Ramos (cell line): Measurements from ENCODE around the gene OBSCN.

ENCODE experiments used
- in situ Hi-C: fragments of 300-500 bp; cut with MboI; formaldehyde crosslinking; loops from one replicate; pipeline ENCODE4 v1.14.3; 2022; ENCODE audit warnings: low sequenced_read_pairs; ENCODE audit not compliant: unreplicated experiment

OBSCN gene, protein sequence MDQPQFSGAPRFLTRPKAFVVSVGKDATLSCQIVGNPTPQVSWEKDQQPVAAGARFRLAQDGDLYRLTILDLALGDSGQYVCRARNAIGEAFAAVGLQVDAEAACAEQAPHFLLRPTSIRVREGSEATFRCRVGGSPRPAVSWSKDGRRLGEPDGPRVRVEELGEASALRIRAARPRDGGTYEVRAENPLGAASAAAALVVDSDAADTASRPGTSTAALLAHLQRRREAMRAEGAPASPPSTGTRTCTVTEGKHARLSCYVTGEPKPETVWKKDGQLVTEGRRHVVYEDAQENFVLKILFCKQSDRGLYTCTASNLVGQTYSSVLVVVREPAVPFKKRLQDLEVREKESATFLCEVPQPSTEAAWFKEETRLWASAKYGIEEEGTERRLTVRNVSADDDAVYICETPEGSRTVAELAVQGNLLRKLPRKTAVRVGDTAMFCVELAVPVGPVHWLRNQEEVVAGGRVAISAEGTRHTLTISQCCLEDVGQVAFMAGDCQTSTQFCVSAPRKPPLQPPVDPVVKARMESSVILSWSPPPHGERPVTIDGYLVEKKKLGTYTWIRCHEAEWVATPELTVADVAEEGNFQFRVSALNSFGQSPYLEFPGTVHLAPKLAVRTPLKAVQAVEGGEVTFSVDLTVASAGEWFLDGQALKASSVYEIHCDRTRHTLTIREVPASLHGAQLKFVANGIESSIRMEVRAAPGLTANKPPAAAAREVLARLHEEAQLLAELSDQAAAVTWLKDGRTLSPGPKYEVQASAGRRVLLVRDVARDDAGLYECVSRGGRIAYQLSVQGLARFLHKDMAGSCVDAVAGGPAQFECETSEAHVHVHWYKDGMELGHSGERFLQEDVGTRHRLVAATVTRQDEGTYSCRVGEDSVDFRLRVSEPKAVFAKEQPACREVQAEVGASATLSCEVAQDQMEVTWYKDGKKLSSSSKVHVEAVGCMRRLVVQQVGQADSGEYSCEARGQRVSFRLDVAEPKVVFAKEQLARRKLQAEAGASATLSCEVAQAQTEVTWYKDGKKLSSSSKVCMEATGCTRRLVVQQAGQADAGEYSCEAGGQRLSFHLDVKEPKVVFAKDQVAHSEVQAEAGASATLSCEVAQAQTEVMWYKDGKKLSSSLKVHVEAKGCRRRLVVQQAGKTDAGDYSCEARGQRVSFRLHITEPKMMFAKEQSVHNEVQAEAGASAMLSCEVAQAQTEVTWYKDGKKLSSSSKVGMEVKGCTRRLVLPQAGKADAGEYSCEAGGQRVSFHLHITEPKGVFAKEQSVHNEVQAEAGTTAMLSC (N-terminal part only)

DNA sequence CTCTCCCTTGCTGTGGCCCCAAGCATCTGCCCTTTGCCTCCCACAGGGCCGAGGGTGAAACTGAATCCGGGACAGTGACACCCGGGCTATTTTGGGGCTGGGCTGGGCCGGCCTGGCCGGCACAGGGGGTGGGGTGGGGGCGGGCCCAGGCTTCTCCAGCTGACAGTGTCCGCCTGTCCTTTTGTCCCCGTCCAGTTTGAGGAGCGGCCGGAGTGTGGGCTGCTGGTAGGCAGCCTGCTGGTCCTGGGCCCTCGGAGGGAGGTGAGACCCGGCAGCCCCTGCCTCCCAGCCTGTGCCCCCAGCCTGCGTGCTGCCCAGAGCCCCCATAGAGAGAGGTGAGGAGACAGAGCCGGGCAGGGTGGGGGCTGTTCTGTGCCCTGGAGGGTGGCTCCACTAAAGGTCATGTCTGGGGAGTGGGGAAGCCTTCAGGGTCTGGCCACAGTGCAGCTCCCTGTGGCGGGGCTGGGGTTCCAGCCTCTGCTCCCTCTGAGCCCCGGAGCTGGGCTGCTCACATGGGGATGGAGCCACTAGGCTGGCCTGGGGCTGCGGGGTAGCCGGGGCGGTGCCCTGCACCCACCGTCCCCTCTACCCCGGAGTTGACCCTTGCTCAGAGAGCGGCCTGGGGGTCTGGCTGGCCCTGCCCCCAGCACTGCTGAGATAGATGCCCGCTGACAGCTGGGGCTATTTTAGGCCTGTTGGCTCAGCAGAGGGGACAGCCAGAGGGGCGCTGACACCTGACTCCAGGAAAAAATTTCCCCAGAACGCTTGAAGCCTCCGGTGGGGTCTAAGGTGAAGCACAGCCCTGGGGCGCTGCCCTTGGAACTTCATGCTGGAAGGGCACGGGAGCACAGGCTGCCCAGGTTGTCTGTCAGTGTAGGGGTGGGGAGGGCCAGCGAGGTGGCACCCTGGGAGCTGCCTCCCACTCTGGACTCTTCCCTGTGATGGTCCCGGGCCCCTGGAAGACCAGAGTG is at the start of gene OBSCN:
Gene OBSCN (plus strand): TSS at position 194 of the 971 bp plus-strand sequence. CDS start 3,740 bp downstream, outside the sequence.
- in situ Hi-C loops, result no loop called here

- in situ Hi-C loops, result no loop called here
Measured at GRCh38 chr1:228158151-228159007, 49.5 kb upstream of the OBSCN start.

DNA sequence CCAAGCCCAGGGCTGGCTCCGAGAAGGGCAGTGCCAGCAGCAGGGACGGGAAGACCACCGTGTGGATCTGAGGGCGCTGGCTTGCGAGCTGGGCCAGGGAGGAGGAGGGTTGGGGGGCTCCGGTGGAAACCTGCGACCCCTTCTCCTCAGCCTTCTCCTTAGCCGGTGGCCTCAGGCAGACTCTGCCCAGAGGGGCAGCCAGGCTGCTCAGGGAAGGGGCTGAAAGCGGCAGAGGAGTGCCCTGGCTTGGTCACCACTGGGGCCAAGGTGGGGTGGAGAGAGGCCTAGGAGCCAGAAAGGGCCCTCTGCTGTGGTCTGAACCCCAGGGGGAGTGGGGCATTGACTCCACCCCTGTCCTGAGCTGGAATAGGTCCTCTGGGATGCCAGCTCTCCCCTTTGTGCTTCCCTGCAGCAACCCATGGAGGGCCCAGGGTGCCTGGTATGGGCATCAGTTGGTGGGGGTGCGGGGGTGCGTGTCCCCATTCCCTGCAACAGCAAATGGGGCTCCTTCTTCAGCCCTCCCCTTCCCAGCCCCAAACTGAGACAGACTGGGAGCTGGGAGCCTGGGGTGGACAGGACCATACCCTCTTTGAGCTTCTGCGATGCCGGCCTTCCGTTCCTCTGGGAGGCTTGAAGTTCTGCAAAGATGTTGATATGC is 48.7 kb upstream of the OBSCN start:
- in situ Hi-C loops, result no loop called here

- in situ Hi-C loops, result no loop called here
Measured at GRCh38 chr1:228160201-228160761, 47.6 kb upstream of the OBSCN start.

GRCh38 chr1:228161362-228161761 is 46.5 kb upstream of the OBSCN start:
- in situ Hi-C loops, result no loop called here

- in situ Hi-C loops, result no loop called here
Measured at GRCh38 chr1:228161866-228162265, 46.0 kb upstream of the OBSCN start.

DNA sequence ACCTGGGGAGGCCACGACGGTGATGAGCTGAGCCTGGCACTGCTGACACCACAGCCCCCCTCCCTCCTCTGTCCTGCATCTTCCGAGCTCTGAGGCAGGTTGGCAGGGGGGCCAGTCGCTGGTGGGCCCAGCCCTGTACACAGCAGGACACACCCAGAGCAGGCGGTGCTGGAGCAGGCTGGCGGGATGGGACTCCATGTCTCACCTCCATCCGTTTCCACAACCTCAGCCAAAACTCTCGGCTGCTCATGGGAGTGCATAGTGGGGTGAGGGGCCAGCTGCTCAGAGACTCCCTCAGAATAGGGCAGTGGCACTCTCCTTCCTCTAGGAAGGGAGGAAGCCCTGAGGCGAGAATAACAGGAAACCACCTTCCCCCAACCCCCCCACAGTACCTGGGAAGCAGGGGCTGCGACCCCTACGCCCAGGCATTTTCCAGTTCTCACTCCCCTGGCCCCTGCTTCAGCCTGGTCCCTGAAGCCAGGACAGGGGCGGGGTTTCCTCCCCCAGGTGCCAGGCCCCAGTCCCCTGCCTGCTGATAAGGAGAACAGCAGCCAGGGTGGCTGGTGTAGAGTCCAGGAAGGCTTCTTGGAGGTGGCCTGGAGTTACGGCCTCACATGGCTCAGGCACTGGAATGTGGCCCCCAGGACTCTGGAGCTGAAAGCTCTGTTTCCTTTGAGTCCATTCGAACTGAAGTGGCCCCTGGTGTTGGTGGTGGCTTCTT is 45.4 kb upstream of the OBSCN start:
- in situ Hi-C loops, result no loop called here

DNA sequence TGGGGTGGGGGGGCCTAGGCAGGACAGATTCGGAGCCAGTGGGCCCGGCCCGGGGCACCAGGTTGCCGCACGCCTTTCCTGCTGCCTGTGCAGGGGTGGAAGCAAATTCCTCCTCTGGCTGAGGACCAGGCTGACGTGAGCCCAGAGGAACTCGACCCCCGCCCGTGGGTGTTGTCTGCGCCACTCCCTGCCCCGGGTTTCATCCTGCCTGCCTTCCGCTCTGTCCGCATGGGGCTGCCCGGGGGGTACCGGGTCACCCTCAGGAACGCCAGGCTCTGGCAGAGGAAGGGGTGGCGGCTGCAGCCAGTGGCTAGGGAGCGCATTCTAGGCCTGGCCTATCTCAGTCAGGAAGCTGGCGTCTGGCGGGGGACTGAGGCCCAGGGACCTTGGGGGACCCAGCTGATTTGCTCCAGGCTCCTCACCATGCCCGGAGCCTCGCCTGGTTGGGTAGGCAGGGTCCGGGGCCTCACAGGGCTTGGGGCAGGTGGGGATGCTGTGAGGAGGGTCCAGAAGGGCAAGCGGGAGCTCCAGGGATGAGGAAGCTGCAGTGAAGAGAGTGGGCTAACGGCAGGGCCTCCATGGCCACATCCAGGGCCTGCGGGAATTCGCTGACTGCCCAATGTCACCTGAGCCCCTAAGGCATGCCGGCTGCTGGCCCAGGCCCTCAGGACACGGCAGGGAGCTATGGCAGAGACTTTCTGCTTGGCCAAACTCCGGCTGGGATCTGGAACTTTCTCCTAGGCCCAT is 44.7 kb upstream of the OBSCN start:
- in situ Hi-C loops, result no loop called here

DNA sequence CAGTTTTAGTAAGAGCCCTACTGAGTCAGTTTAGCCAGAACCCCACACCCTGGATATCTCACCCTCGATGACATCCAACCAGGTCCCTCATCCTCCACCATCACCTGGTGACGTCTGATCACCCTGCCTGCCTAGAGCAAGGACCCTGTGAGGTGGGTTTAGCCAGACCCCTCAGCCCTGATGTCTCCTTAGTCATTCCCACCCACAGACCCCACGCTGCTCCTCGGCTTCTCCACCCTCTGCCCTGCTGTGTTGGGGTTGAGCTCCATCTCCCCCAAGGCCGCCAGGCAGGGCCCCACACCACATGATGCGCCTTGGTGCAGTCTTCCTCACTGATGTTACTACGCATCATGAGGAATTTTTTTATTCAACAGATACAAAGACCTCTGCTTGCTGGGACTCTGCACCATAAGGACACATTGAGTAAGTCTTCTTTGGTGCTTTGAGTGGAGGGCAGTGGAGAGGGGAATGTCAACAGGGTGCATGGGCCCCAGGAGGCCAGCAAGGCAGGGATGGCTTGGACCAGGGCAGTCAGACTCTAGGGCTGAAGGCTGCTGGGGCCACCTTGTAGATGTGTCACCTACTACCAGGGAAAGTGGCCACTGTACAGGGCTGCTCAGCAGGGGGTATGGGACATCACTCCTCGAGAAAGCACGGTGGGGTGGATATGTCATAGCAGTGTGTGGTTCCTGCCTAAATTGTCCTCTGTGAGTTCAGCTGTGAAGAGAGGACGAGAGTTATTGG is 43.9 kb upstream of the OBSCN start:
- in situ Hi-C loops, result no loop called here

DNA sequence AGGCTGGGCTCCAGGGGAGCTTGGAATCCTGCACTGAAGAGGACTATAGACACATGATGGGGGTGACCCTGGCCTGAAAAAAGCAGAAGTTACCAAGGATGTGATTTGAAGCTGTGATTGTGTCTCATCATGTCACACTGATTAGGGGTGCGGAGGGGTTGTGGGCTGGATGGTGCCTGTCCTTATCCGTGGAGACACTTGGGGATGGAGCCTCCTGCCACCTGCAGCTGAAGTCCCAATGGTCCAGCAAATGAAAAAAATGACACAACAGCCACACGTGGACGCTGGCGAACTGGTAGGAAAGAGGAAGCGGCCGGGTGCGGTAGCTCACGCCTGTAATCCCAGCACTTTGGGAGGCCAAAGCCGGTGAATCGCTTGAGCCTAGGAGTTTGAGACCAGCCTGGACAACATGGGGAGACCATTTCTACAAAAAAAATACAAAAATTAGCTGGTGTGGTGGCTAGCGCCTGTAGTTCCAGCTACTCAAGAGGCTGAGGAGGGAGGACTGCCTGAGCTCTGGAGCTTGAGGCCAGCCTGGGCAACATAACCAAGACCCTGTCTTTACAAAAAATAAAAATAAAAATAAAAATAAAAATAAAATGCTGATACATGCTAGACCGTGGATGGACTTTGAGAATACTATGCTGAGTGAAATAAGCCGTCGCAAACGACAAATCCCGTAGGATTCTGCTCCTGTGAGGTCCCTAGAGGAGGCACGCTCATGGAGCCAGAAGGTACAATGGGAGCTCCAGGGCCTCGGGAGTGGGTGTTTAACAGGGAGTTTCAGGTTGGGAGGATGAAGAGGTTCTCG is 43.1 kb upstream of the OBSCN start:
- in situ Hi-C loops, result no loop called here

- in situ Hi-C loops, result no loop called here
Measured at GRCh38 chr1:228165372-228166169, 42.3 kb upstream of the OBSCN start, which contains the start of gene IBA57. IBA57 (plus strand) TSS chr1:228165804; CDS start chr1:228165817, 13 bp downstream.

- in situ Hi-C loops, result no loop called here
Measured at GRCh38 chr1:228166170-228166936, 41.5 kb upstream of the OBSCN start.
